ENCODE data around the gene IP6K1.

GRCh38 chr3:49813497-49814174, 27.3 kb upstream of the IP6K1 start, which contains the start of gene UBA7:
- TF ChIP-seq CTCF (conservative IDR thresholded peaks at IDR 0.05; ENCODE audit: low read length): no peak
- TF ChIP-seq EZH2phosphoT487 (IDR thresholded peaks at IDR 0.05; ENCODE audit: borderline replicate concordance, low read depth, low read length): no peak
